ENCODE results near the gene NCAPH2.

NCAPH2 gene

DNA sequence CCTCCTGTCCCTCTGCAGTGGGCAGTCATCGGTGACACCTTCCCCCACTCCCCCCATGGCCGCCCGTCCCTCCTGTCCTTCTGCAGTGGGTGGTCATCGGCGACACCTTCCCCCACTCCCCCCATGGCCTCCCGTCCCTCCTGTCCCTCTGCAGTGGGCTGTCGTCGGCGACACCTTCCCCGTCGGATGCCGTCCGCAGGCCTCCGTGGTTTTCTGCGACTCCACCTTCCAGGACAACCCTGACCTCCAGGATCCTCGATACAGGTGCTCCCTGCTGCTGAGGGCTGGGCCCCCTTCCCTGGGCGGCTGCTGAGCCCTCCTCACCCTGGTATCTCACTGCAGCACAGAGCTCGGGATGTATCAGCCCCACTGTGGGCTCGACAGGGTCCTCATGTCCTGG is 19.1 kb upstream of the NCAPH2 start (continued):
- TF ChIP-seq ARNTL (CRISPR knock-in tag; IDR thresholded peaks at IDR 0.05; ENCODE audit: borderline replicate concordance, low read depth) (no peak), GLIS3 (CRISPR knock-in tag; IDR thresholded peaks at IDR 0.05) (no peak), BACH2 (CRISPR knock-in tag; IDR thresholded peaks at IDR 0.05; ENCODE audit: borderline replicate concordance) (no peak)

DNA sequence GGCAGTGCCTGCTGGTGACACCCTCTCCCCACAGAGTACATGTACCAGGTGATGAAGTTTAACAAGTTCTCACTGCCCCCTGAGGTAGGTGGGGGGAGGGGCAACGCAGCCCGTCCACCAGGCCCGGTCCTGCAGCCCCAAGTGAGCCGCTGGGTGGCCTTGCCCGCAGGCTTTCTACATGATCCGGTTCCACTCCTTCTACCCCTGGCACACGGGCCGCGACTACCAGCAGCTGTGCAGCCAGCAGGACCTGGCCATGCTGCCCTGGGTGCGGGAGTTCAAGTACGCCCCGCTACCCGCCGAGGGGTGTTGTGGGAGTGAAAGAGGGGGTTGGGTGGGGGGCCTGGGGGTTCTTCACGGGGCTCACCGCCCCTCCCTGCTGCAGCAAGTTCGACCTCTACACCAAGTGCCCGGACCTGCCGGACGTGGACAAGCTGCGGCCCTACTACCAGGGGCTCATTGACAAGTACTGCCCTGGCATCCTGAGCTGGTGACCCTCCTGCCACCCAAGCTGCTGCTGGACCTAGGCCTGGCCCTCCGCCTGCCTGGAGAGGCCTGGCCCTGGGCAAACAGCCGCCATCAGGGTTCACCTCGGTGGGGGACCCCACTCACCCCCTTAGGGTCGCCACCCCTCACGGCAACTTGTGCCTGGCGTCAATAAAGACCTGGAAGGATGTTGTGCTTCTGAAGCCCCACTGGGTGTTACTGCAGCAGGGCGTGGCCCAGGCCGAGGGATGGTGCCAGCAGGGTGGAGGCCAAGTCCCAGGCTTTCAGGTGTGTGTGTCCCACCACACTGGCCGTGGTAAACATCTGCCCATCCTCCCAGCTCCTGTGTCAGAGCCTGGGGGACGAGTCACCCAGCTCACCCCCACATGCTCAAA is 18.4 kb upstream of the NCAPH2 start:
- no peak for TF ChIP-seq SNAI2 (CRISPR knock-in tag; IDR thresholded peaks at IDR 0.05)
- no peak for TF ChIP-seq ZNF8 (CRISPR knock-in tag; IDR thresholded peaks at IDR 0.05)
- no peak for TF ChIP-seq ZNF70 (CRISPR knock-in tag; IDR thresholded peaks at IDR 0.05)
- TF ChIP-seq, protein P1, sequence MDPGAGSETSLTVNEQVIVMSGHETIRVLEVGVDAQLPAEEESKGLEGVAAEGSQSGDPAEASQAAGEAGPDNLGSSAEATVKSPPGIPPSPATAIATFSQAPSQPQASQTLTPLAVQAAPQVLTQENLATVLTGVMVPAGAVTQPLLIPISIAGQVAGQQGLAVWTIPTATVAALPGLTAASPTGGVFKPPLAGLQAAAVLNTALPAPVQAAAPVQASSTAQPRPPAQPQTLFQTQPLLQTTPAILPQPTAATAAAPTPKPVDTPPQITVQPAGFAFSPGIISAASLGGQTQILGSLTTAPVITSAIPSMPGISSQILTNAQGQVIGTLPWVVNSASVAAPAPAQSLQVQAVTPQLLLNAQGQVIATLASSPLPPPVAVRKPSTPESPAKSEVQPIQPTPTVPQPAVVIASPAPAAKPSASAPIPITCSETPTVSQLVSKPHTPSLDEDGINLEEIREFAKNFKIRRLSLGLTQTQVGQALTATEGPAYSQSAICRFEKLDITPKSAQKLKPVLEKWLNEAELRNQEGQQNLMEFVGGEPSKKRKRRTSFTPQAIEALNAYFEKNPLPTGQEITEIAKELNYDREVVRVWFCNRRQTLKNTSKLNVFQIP (CRISPR knock-in tag; IDR thresholded peaks at IDR 0.05; ENCODE audit: borderline replicate concordance, low read depth) = no peak
- TF ChIP-seq ISL1 (CRISPR knock-in tag; IDR thresholded peaks at IDR 0.05) = no peak
- TF ChIP-seq ZNF565 (CRISPR knock-in tag; conservative IDR thresholded peaks at IDR 0.05; ENCODE audit: low read depth) = no peak
- no peak for TF ChIP-seq ZFP30 (CRISPR knock-in tag; IDR thresholded peaks at IDR 0.05)
- TF ChIP-seq CSDC2 (CRISPR knock-in tag; IDR thresholded peaks at IDR 0.05) = no peak
- ATAC-seq = no peak

- no peak for ATAC-seq
- TF ChIP-seq PPARA (CRISPR knock-in tag; IDR thresholded peaks at IDR 0.05; ENCODE audit: borderline replicate concordance) (no peak), ISL1 (CRISPR knock-in tag; IDR thresholded peaks at IDR 0.05) (no peak), ZNF8 (CRISPR knock-in tag; IDR thresholded peaks at IDR 0.05) (no peak), GLIS3 (CRISPR knock-in tag; IDR thresholded peaks at IDR 0.05) (no peak), ARNTL (CRISPR knock-in tag; IDR thresholded peaks at IDR 0.05; ENCODE audit: borderline replicate concordance, low read depth) (no peak), BACH2 (CRISPR knock-in tag; IDR thresholded peaks at IDR 0.05; ENCODE audit: borderline replicate concordance) (no peak), TSHZ2 (CRISPR knock-in tag; IDR thresholded peaks at IDR 0.05) (no peak), TCF4 (CRISPR knock-in tag; IDR thresholded peaks at IDR 0.05; ENCODE audit: borderline replicate concordance) (no peak)
- TF ChIP-seq, protein P2, sequence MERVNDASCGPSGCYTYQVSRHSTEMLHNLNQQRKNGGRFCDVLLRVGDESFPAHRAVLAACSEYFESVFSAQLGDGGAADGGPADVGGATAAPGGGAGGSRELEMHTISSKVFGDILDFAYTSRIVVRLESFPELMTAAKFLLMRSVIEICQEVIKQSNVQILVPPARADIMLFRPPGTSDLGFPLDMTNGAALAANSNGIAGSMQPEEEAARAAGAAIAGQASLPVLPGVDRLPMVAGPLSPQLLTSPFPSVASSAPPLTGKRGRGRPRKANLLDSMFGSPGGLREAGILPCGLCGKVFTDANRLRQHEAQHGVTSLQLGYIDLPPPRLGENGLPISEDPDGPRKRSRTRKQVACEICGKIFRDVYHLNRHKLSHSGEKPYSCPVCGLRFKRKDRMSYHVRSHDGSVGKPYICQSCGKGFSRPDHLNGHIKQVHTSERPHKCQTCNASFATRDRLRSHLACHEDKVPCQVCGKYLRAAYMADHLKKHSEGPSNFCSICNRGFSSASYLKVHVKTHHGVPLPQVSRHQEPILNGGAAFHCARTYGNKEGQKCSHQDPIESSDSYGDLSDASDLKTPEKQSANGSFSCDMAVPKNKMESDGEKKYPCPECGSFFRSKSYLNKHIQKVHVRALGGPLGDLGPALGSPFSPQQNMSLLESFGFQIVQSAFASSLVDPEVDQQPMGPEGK (CRISPR knock-in tag; IDR thresholded peaks at IDR 0.05; ENCODE audit: borderline replicate concordance) = no peak
Measured at GRCh38 chr22:50490531-50491308, 17.3 kb upstream of the NCAPH2 start.

DNA sequence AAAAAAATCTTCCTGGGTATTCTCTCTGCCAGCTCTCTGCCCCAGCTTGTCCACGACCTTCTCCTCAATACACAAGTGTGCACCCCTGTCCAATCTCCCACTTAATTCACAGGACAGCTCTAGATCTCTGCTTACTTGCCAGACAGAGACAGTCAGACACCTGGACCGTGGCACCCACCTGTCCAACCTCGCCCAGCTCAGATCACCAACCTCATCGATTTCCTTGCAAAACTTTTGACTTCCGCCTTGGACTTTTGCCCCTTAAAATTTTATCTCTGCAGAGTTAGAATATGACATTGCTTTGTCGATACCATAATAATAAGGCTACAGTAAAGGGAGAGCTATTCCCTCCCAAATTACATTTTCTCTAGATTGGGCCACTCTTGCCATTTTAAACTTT is 10.9 kb upstream of the NCAPH2 start:
- TF ChIP-seq TOX (CRISPR knock-in tag; IDR thresholded peaks at IDR 0.05; ENCODE audit: borderline replicate concordance) = no peak
- no peak for TF ChIP-seq ZNF70 (CRISPR knock-in tag; IDR thresholded peaks at IDR 0.05)
- TF ChIP-seq GLIS3 (CRISPR knock-in tag; IDR thresholded peaks at IDR 0.05) = no peak
- no peak for TF ChIP-seq ISL1 (CRISPR knock-in tag; IDR thresholded peaks at IDR 0.05)
- no peak for TF ChIP-seq ARNTL (CRISPR knock-in tag; IDR thresholded peaks at IDR 0.05; ENCODE audit: borderline replicate concordance, low read depth)
- no peak for TF ChIP-seq ZFP30 (CRISPR knock-in tag; IDR thresholded peaks at IDR 0.05)
- no peak for TF ChIP-seq TCF4 (CRISPR knock-in tag; IDR thresholded peaks at IDR 0.05; ENCODE audit: borderline replicate concordance)
- no peak for TF ChIP-seq ZFP3 (CRISPR knock-in tag; IDR thresholded peaks at IDR 0.05)
- TF ChIP-seq ZNF565 (CRISPR knock-in tag; conservative IDR thresholded peaks at IDR 0.05; ENCODE audit: low read depth) = no peak
- TF ChIP-seq, protein P3, sequence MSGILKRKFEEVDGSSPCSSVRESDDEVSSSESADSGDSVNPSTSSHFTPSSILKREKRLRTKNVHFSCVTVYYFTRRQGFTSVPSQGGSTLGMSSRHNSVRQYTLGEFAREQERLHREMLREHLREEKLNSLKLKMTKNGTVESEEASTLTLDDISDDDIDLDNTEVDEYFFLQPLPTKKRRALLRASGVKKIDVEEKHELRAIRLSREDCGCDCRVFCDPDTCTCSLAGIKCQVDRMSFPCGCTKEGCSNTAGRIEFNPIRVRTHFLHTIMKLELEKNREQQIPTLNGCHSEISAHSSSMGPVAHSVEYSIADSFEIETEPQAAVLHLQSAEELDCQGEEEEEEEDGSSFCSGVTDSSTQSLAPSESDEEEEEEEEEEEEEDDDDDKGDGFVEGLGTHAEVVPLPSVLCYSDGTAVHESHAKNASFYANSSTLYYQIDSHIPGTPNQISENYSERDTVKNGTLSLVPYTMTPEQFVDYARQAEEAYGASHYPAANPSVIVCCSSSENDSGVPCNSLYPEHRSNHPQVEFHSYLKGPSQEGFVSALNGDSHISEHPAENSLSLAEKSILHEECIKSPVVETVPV (CRISPR knock-in tag; IDR thresholded peaks at IDR 0.05) = no peak
- TF ChIP-seq CSDC2 (CRISPR knock-in tag; IDR thresholded peaks at IDR 0.05) = no peak
- TF ChIP-seq PPARA (CRISPR knock-in tag; IDR thresholded peaks at IDR 0.05; ENCODE audit: borderline replicate concordance) = no peak
- TF ChIP-seq OSR1 (CRISPR knock-in tag; IDR thresholded peaks at IDR 0.05) = no peak
- no peak for TF ChIP-seq TSHZ2 (CRISPR knock-in tag; IDR thresholded peaks at IDR 0.05)
- ATAC-seq = no peak

Measured in SK-N-SH treated with all-trans-retinoic acid at 6 μM for 48 hours (cell line).